Measurements from ENCODE around the gene CRADD.

CRADD gene

DNA sequence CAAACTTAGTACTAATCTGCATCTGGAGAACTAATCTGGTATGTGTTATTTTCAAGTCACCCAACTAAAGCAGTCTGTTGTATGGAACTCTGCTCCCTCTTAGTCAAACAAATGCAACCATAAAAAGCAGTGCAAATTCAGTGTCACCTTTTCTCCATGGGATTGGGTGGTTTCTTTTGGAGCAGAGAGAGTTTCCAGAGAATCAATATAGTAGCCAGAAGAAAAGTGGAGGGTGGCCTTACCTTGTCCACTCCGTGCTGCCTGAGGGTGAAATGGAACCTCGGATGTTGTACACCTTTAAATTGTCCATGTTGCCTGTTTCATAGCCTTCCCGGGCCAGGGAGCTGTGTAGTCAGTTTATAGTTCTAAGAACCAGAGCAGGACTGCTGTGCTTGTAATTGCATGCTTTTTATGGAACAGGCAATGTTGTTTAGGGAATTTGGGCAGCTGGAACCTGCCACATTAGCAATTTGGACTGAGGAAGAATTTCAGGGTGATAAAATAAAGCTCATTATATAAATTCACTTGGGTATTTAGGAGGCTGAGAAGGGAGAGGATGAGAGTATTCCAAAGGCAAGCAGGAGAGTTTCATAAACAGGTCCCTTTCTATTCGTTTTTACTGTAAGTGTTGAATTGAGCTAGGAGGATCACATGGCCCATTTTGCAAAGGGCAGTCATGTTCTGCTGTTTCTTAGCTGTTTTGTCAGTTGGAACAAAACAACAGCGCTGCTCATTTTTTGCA is 60.5 kb downstream of the CRADD start:
- no peaks in the 10 kb centered on the region for H3K36me3 ChIP-seq (replicated peaks)
- no peak for TF ChIP-seq CTCF (IDR thresholded peaks at IDR 0.05; ENCODE audit: low read depth, low read length, missing control alignments)
- in situ Hi-C loops (cut with HindIII; ENCODE audit: low pct_ligation_motif_present, low sequenced_read_pairs), result no loop called here
- H3K27me3 ChIP-seq (replicated peaks), result no peaks in the 10 kb centered on the region
- no peak overlapping the region for H3K4me3 ChIP-seq (ENCODE audit: low read depth, low read length)
- no peak overlapping the region for H3K27ac ChIP-seq
- DNase-seq, result no peak

DNA sequence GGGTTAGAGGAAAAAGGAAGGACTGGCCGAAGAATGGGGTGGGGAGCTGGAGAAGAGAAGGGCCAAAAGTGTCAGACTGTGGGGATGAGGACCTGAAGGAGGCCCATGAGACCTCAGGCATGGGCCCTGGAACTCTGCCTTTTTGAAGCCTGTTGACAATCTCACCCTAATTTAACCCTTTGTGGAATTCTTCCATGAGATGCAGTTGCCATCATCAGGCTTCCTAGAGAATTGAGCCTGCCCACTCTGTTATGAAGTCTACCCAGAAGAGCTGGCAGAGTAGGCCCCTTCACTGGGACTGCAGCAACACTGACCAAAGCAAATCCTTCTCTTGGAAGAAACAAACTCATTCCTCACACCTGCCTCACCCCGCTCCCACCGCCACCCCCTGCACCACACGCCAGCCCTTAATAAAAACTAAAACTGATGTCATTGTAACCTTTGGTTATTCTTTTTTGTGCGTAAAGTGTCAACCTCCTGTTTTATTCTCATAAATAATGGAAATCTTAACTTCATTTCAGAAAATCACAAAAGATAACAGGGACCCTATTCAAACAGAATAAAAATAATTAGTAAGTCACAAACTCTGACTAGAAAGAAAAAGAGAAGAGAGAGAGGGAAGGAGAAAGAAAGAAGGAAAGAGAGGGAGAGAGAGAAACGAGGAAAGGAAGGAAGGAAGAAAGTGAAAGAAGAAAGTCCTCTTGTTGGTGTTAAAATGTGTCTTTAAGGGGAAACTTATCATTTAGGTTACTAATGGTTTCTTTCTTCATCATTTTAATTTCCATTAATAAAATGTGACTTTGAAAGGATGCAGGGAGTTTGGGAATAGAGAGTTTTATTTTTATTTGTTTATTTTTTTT is 61.3 kb downstream of the CRADD start:
- in situ Hi-C loops (cut with HindIII; ENCODE audit: low pct_ligation_motif_present, low sequenced_read_pairs), result no loop called here
- no peak for DNase-seq
- Histone ChIP-seq H3K36me3 (replicated peaks) (no peaks in the 10 kb centered on the region), H3K27me3 (replicated peaks) (no peaks in the 10 kb centered on the region), H3K27ac (no peak overlapping the region), H3K4me3 (ENCODE audit: low read depth, low read length) (no peak overlapping the region)
- no peak for TF ChIP-seq CTCF (IDR thresholded peaks at IDR 0.05; ENCODE audit: low read depth, low read length, missing control alignments)

GRCh38 chr12:93740751-93741150 is 63.6 kb downstream of the CRADD start:
- in situ Hi-C loops (cut with HindIII; ENCODE audit: low pct_ligation_motif_present, low sequenced_read_pairs), result no loop called here
- Histone ChIP-seq H3K27me3 (replicated peaks) (no peaks in the 10 kb centered on the region), H3K4me3 (ENCODE audit: low read depth, low read length) (no peak overlapping the region), H3K36me3 (replicated peaks) (no peaks in the 10 kb centered on the region), H3K27ac (no peak overlapping the region)
- DNase-seq, result no peak
- no peak for TF ChIP-seq CTCF (IDR thresholded peaks at IDR 0.05; ENCODE audit: low read depth, low read length, missing control alignments)

- no peak for DNase-seq
- Histone ChIP-seq H3K27me3 (replicated peaks) (no peaks in the 10 kb centered on the region), H3K27ac (peak overlapping the region; percentile 46), H3K4me3 (ENCODE audit: low read depth, low read length) (peak overlapping the region; percentile 78), H3K36me3 (replicated peaks) (no peaks in the 10 kb centered on the region)
- TF ChIP-seq CTCF (IDR thresholded peaks at IDR 0.05; ENCODE audit: low read depth, low read length, missing control alignments), result no peak
- in situ Hi-C loops (cut with HindIII; ENCODE audit: low pct_ligation_motif_present, low sequenced_read_pairs), result no loop called here
Measured at GRCh38 chr12:93741659-93742109, 64.5 kb downstream of the CRADD start.

DNA sequence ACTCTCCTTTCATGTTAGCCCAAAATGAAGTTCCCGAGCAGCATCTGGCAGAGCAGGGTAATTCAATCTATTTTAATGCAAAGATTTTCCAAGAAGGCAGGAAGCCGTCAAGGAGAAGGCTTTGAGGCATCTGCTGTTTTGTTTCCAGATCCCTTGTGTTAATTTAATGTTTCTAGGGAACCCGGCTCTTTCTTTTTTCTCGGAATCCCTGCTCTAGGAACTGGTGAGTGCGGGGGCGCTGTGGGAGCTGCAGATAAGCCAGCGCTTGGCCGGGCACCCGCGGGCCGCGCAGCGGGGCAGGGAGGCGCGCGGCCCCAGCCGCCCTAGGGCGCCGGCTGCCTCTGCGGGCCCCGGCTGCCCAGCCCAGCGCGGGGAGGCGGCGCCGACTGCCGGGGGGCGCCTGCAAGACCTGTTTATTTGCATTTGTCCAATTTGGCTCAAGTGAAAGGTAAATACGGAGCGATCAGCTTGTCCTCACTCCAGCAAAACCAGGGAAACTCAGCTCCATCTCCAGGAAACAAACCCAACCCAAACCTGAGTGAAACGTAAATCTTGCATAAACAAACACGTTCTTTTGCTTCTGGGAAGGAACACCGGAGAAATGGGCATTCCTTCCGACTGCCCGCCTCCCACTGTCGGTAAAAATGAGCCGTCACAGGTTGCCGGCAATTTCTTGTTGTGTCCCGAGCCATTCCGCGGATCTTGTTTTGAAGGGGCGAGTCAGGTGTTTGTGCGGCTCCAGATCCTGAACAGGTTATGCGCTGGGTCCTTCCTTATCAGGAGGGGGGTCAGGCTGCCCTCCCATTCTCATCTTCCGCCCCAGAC is 65.1 kb downstream of the CRADD start:
- peak; percentile 63 for DNase-seq
- no peaks in the 10 kb centered on the region for H3K36me3 ChIP-seq (replicated peaks)
- no peaks in the 10 kb centered on the region for H3K27me3 ChIP-seq (replicated peaks)
- in situ Hi-C loops (cut with HindIII; ENCODE audit: low pct_ligation_motif_present, low sequenced_read_pairs), result no loop called here
- TF ChIP-seq CTCF (IDR thresholded peaks at IDR 0.05; ENCODE audit: low read depth, low read length, missing control alignments), result peak; percentile 38
- peak overlapping the region; percentile 78 for H3K4me3 ChIP-seq (ENCODE audit: low read depth, low read length)
- peak overlapping the region; percentile 46 for H3K27ac ChIP-seq

All from brain microvascular endothelial cell (primary cell).